GM21423 (cell line): Measurements from ENCODE around the gene CTSA.
A peak's percentile ranks its signal among the peaks of the same experiment; 100 is the strongest.
"Not testable (repeated sequence)": the region's sequence is repeated elsewhere in the genome, so short reads cannot be mapped to it uniquely, and the experiment has no call there.

Source experiments
- ATAC-seq: cut with Tn5 transposase; IDR thresholded peaks from one replicate; pipeline ENCODE4 v1.9.1; 2021; ENCODE audit warnings: mild to moderate bottlenecking, moderate library complexity; ENCODE audit not compliant: unreplicated experiment

The CTSA gene

GRCh38 chr20:45863543-45864470 lies 27.3 kb upstream of the CTSA start:
- no peak for ATAC-seq

- ATAC-seq: no peak
Measured at GRCh38 chr20:45866454-45866853, 24.7 kb upstream of the CTSA start.

- no peak for ATAC-seq
Measured at GRCh38 chr20:45867136-45867818, 23.9 kb upstream of the CTSA start.

- ATAC-seq: no peak
Measured at GRCh38 chr20:45867819-45868176, 23.3 kb upstream of the CTSA start.

- ATAC-seq: no peak
Measured at GRCh38 chr20:45872626-45873025, 18.5 kb upstream of the CTSA start.

- no peak for ATAC-seq
Measured at GRCh38 chr20:45873409-45874103, 17.6 kb upstream of the CTSA start.

GRCh38 chr20:45874104-45874481 lies 17.0 kb upstream of the CTSA start:
- ATAC-seq: not testable (repeated sequence)

- no peak for ATAC-seq
Measured at GRCh38 chr20:45874576-45874975, 16.6 kb upstream of the CTSA start.

- ATAC-seq: no peak
Measured at GRCh38 chr20:45878076-45878761, 12.9 kb upstream of the CTSA start.

- peak; percentile 98 for ATAC-seq
Measured at GRCh38 chr20:45880988-45881788, 9.9 kb upstream of the CTSA start, which contains the start of gene ZSWIM1. Gene ZSWIM1, plus strand, starts transcription at chr20:45881227. Its CDS starts 1,366 bp downstream, at chr20:45882593.

- no peak for ATAC-seq
Measured at GRCh38 chr20:45882469-45883099, 8.6 kb upstream of the CTSA start.

GRCh38 chr20:45883100-45883469 lies 8.1 kb upstream of the CTSA start:
- no peak for ATAC-seq

- no peak for ATAC-seq
Measured at GRCh38 chr20:45886590-45887345, 4.4 kb upstream of the CTSA start.

GRCh38 chr20:45887346-45887715 lies 3.8 kb upstream of the CTSA start, which contains the start of gene SPATA25:
Gene SPATA25, minus strand, starts transcription at chr20:45887622. Its CDS starts 32 bp downstream, at chr20:45887590.
- no peak for ATAC-seq

GRCh38 chr20:45888681-45889080 lies 2.5 kb upstream of the CTSA start:
- ATAC-seq: no peak

- ATAC-seq: peak; percentile 14
Measured at GRCh38 chr20:45890077-45890984, 804 bp upstream of the CTSA start.

GRCh38 chr20:45892049-45892825 lies 1.1 kb downstream of the CTSA start:
- ATAC-seq: no peak
